ENCODE measurements around the gene FBXW11. TPM values are rescaled to one million over a fixed set of nuclear protein-coding genes. Genes with fewer than 3 reads are reported as not detected.

The FBXW11 gene
- total RNA-seq, 1 experiment from 2014 or later, result 69.2 TPM

GRCh38 chr5:171882118-171882517 is 124.3 kb downstream of the FBXW11 start:
- no peaks in the 10 kb centered on the region for H3F3A ChIP-seq (ENCODE audit: low read length, unreplicated experiment)
- no peaks in the 10 kb centered on the region for H3K9me3 ChIP-seq (ENCODE audit: low read length)
- H3K27ac ChIP-seq (ENCODE audit: low read length), result no peak overlapping the region
- TF ChIP-seq EZH2 (IDR thresholded peaks at IDR 0.05; ENCODE audit: low read length, unreplicated experiment) (no peak), CTCF (conservative IDR thresholded peaks at IDR 0.05; ENCODE audit: low read depth, low read length) (no peak), EZH2phosphoT487 (IDR thresholded peaks at IDR 0.05; ENCODE audit: borderline replicate concordance, low read length) (no peak)
- H2AFZ ChIP-seq (ENCODE audit: low read length), result no peak overlapping the region
- DNase-seq, result no peak
- H3K36me3 ChIP-seq (ENCODE audit: low read depth, low read length), result peaks cover 29% of the 10 kb centered on the region
- no peaks in the 10 kb centered on the region for H3K27me3 ChIP-seq (ENCODE audit: low read length)
- no peak for ATAC-seq
- CTCF ChIA-PET, result no interaction called here
- H3K79me2 ChIP-seq (ENCODE audit: low read length), result no peaks in the 10 kb centered on the region
- H3K9ac ChIP-seq (ENCODE audit: low read length), result no peak overlapping the region
- no peaks in the 10 kb centered on the region for H3K9me2 ChIP-seq (replicated peaks; ENCODE audit: low read length)
- no peaks in the 10 kb centered on the region for H3K4me1 ChIP-seq (ENCODE audit: insufficient read depth, low read length)
- no peak overlapping the region for H3K4me2 ChIP-seq (ENCODE audit: low read length)
- no peak overlapping the region for H3K4me3 ChIP-seq (ENCODE audit: low read length)
- H4K20me1 ChIP-seq (ENCODE audit: low read length), result no peaks in the 10 kb centered on the region
- POLR2A ChIA-PET (ENCODE audit: unreplicated experiment), result no interaction called here
- no TSS peak for BruUV-seq (replicated peaks)
- intact Hi-C loops (cut with micrococcal nuclease), result no loop called here

- H3F3A ChIP-seq (ENCODE audit: low read length, unreplicated experiment), result no peaks in the 10 kb centered on the region
- H3K36me3 ChIP-seq (ENCODE audit: low read depth, low read length), result peaks cover 41% of the 10 kb centered on the region; the same call in 1 of the 2 replicates
- ChIA-PET POLR2A (ENCODE audit: unreplicated experiment) (no interaction called here), CTCF (no interaction called here)
- DNase-seq, result no peak
- 0 out of 2 replicates have a peak, but pooled peaks cover 5% of the 10 kb centered on the region for H4K20me1 ChIP-seq (ENCODE audit: low read length)
- ATAC-seq, result no peak
- H3K27me3 ChIP-seq (ENCODE audit: low read length), result no peaks in the 10 kb centered on the region
- H3K79me2 ChIP-seq (ENCODE audit: low read length), result no peaks in the 10 kb centered on the region
- no peaks in the 10 kb centered on the region for H3K4me1 ChIP-seq (ENCODE audit: insufficient read depth, low read length)
- H2AFZ ChIP-seq (ENCODE audit: low read length), result no peak overlapping the region
- no peaks in the 10 kb centered on the region for H3K9me3 ChIP-seq (ENCODE audit: low read length)
- BruUV-seq (replicated peaks), result no TSS peak
- no peak overlapping the region for H3K4me2 ChIP-seq (ENCODE audit: low read length)
- no peaks in the 10 kb centered on the region for H3K9me2 ChIP-seq (replicated peaks; ENCODE audit: low read length)
- H3K9ac ChIP-seq (ENCODE audit: low read length), result no peak overlapping the region
- no peak overlapping the region for H3K4me3 ChIP-seq (ENCODE audit: low read length)
- intact Hi-C loops (cut with micrococcal nuclease), result no loop called here
- no peak overlapping the region for H3K27ac ChIP-seq (ENCODE audit: low read length)
- no peak for TF ChIP-seq EZH2 (IDR thresholded peaks at IDR 0.05; ENCODE audit: low read length, unreplicated experiment)
- TF ChIP-seq EZH2phosphoT487 (IDR thresholded peaks at IDR 0.05; ENCODE audit: borderline replicate concordance, low read length), result no peak
- no peak for TF ChIP-seq CTCF (conservative IDR thresholded peaks at IDR 0.05; ENCODE audit: low read depth, low read length)
These were observed 132.2 kb downstream of the FBXW11 start for GRCh38 chr5:171874234-171874633.

GRCh38 chr5:171872666-171873065 is 133.8 kb downstream of the FBXW11 start:
- CTCF ChIA-PET, result no interaction called here
- ATAC-seq, result no peak
- no peaks in the 10 kb centered on the region for H3K4me1 ChIP-seq (ENCODE audit: insufficient read depth, low read length)
- no TSS peak for BruUV-seq (replicated peaks)
- H3K27ac ChIP-seq (ENCODE audit: low read length), result no peak overlapping the region
- no peaks in the 10 kb centered on the region for H3K27me3 ChIP-seq (ENCODE audit: low read length)
- no peak overlapping the region for H3K4me3 ChIP-seq (ENCODE audit: low read length)
- no peaks in the 10 kb centered on the region for H3K9me3 ChIP-seq (ENCODE audit: low read length)
- H3K9me2 ChIP-seq (replicated peaks; ENCODE audit: low read length), result no peaks in the 10 kb centered on the region
- intact Hi-C loops (cut with micrococcal nuclease), result no loop called here
- no peaks in the 10 kb centered on the region for H3F3A ChIP-seq (ENCODE audit: low read length, unreplicated experiment)
- no peaks in the 10 kb centered on the region for H3K79me2 ChIP-seq (ENCODE audit: low read length)
- H3K36me3 ChIP-seq (ENCODE audit: low read depth, low read length), result peaks cover 51% of the 10 kb centered on the region
- no peak overlapping the region for H3K9ac ChIP-seq (ENCODE audit: low read length)
- H4K20me1 ChIP-seq (ENCODE audit: low read length), result 0 out of 2 replicates have a peak, but pooled peaks cover 5% of the 10 kb centered on the region
- no peak for TF ChIP-seq EZH2 (IDR thresholded peaks at IDR 0.05; ENCODE audit: low read length, unreplicated experiment)
- TF ChIP-seq EZH2phosphoT487 (IDR thresholded peaks at IDR 0.05; ENCODE audit: borderline replicate concordance, low read length), result no peak
- no peak for TF ChIP-seq CTCF (conservative IDR thresholded peaks at IDR 0.05; ENCODE audit: low read depth, low read length)
- POLR2A ChIA-PET (ENCODE audit: unreplicated experiment), result interaction anchor here (0.6 kb wide), 1 partner anchor 442 kb away, joined by 10 read pairs; no protein-coding TSS in a partner anchor
- H3K4me2 ChIP-seq (ENCODE audit: low read length), result no peak overlapping the region
- DNase-seq, result no peak
- H2AFZ ChIP-seq (ENCODE audit: low read length), result no peak overlapping the region

Data from PC-3 (cell line).